AG10803 (cell line): ENCODE results near the gene B3GNT8.
"Not testable (repeated sequence)": the region's sequence is repeated elsewhere in the genome, so short reads cannot be mapped to it uniquely, and the experiment has no call there.

Source experiments
- DNase-seq: peaks from one replicate; pipeline ENCODE4 v3.0.0; 2010; ENCODE audit warnings: low read depth
- H3K4me3 ChIP-seq: 2 replicates; pipeline ENCODE4 v1.5.1; 2011; ENCODE audit warnings: mild to moderate bottlenecking, low read length, control low read depth
- CTCF ChIP-seq: conservative IDR thresholded peaks from 2 replicates; pipeline ENCODE4 v1.5.1; 2011; ENCODE audit warnings: mild to moderate bottlenecking, low read length, control low read depth, inconsistent platforms

B3GNT8 gene

GRCh38 chr19:41398050-41398418 lies 29.1 kb downstream of the B3GNT8 start:
- no peak for TF ChIP-seq CTCF
- DNase-seq: peak; percentile 18
- H3K4me3 ChIP-seq: peak overlapping the region; percentile 89

- peak within 1 kb of the TSS; percentile 97 for H3K4me3 ChIP-seq
- peak; percentile 100 for DNase-seq
- TF ChIP-seq CTCF: no peak
Observed at GRCh38 chr19:41397086-41398049, 29.8 kb downstream of the B3GNT8 start, which contains the start of the genes BCKDHA and EXOSC5. TSS of gene BCKDHA (plus strand) at chr19:41397818. CDS start at chr19:41397828, 10 bp downstream. TSS of gene EXOSC5 (minus strand) at chr19:41397359. CDS start at chr19:41397328, 31 bp downstream.

GRCh38 chr19:41395355-41395754 lies 31.8 kb downstream of the B3GNT8 start:
- TF ChIP-seq CTCF: no peak
- no peak for DNase-seq
- H3K4me3 ChIP-seq: no peak overlapping the region

- no peak overlapping the region for H3K4me3 ChIP-seq
- no peak for TF ChIP-seq CTCF
- no peak for DNase-seq
Observed at GRCh38 chr19:41392775-41393174, 34.4 kb downstream of the B3GNT8 start.

GRCh38 chr19:41391618-41392017 lies 35.6 kb downstream of the B3GNT8 start:
- TF ChIP-seq CTCF: no peak
- no peak for DNase-seq
- no peak overlapping the region for H3K4me3 ChIP-seq

GRCh38 chr19:41386442-41386841 lies 40.7 kb downstream of the B3GNT8 start:
- TF ChIP-seq CTCF: no peak
- DNase-seq: no peak
- H3K4me3 ChIP-seq: no peak overlapping the region

- DNase-seq: no peak
- no peak for TF ChIP-seq CTCF
Observed at GRCh38 chr19:41384351-41384750, 42.8 kb downstream of the B3GNT8 start.

GRCh38 chr19:41381536-41381935 lies 45.6 kb downstream of the B3GNT8 start:
- H3K4me3 ChIP-seq: not testable (repeated sequence)

More at GRCh38 chr19:41384351-41384750, 42.8 kb downstream of the B3GNT8 start:
- H3K4me3 ChIP-seq: no peak overlapping the region

More at GRCh38 chr19:41381536-41381935, 45.6 kb downstream of the B3GNT8 start:
- not testable (repeated sequence) for DNase-seq
